Brain microvascular endothelial cell (primary cell): ENCODE results near the gene DAGLA.

Experiments
- DNase-seq: peaks from one replicate; pipeline ENCODE4 v3.0.0-alpha.2; 2020
- H3K27ac ChIP-seq: fragments of 250-450 bp; sonication (Bioruptor Pico); 2 replicates; pipeline ENCODE4 v1.5.1; 2020; ENCODE audit warnings: mild to moderate bottlenecking, moderate library complexity
- H3K27me3 ChIP-seq: fragments of 250-450 bp; sonication (Bioruptor Pico); replicated peaks from 2 replicates; pipeline ENCODE4 v1.5.1; 2020; ENCODE audit warnings: mild to moderate bottlenecking
- H3K36me3 ChIP-seq: fragments of 250-450 bp; sonication (Bioruptor Pico); replicated peaks from 2 replicates; pipeline ENCODE4 v1.5.1; 2020; ENCODE audit warnings: mild to moderate bottlenecking
- H3K4me3 ChIP-seq: 2 replicates; pipeline ENCODE4 v1.5.1; 2011; ENCODE audit warnings: low read depth, mild to moderate bottlenecking, control low read depth, low read length, moderate library complexity
- CTCF ChIP-seq: IDR thresholded peaks from 2 replicates; pipeline ENCODE4 v1.5.1; 2011; ENCODE audit warnings: low read depth, mild to moderate bottlenecking, moderate library complexity, low read length, control low read depth, inconsistent platforms; ENCODE audit errors: missing control alignments
- in situ Hi-C: cut with HindIII; loops from 2 replicates; pipeline ENCODE4 v1.10.0; 2017; ENCODE audit warnings: low sequenced_read_pairs, low pct_ligation_motif_present

The DAGLA gene

GRCh38 chr11:61706452-61707400 is 26.5 kb downstream of the DAGLA start:
- DNase-seq, result no peak
- no peaks in the 10 kb centered on the region for H3K27me3 ChIP-seq
- H3K36me3 ChIP-seq, result no peaks in the 10 kb centered on the region
- no peak overlapping the region for H3K27ac ChIP-seq
- no peak overlapping the region for H3K4me3 ChIP-seq
- TF ChIP-seq CTCF, result no peak
- in situ Hi-C loops, result no loop called here

GRCh38 chr11:61707574-61707973 is 27.4 kb downstream of the DAGLA start:
- H3K27ac ChIP-seq, result no peak overlapping the region
- no peaks in the 10 kb centered on the region for H3K27me3 ChIP-seq
- DNase-seq, result no peak
- in situ Hi-C loops, result no loop called here
- no peak for TF ChIP-seq CTCF
- no peak overlapping the region for H3K4me3 ChIP-seq
- H3K36me3 ChIP-seq, result no peaks in the 10 kb centered on the region

GRCh38 chr11:61709110-61709509 is 28.9 kb downstream of the DAGLA start:
- DNase-seq, result no peak
- H3K27me3 ChIP-seq, result no peaks in the 10 kb centered on the region
- no peak overlapping the region for H3K4me3 ChIP-seq
- in situ Hi-C loops, result no loop called here
- H3K36me3 ChIP-seq, result no peaks in the 10 kb centered on the region
- H3K27ac ChIP-seq, result no peak overlapping the region
- no peak for TF ChIP-seq CTCF

- no peaks in the 10 kb centered on the region for H3K27me3 ChIP-seq
- in situ Hi-C loops, result no loop called here
Measured at GRCh38 chr11:61709572-61709971, 29.4 kb downstream of the DAGLA start.

GRCh38 chr11:61710019-61710418 is 29.8 kb downstream of the DAGLA start:
- in situ Hi-C loops, result no loop called here
- no peaks in the 10 kb centered on the region for H3K36me3 ChIP-seq
- no peak overlapping the region for H3K27ac ChIP-seq
- DNase-seq, result no peak
- no peaks in the 10 kb centered on the region for H3K27me3 ChIP-seq
- no peak for TF ChIP-seq CTCF
- no peak overlapping the region for H3K4me3 ChIP-seq

More at GRCh38 chr11:61709572-61709971, 29.4 kb downstream of the DAGLA start:
- Histone ChIP-seq H3K36me3 (no peaks in the 10 kb centered on the region), H3K4me3 (no peak overlapping the region), H3K27ac (no peak overlapping the region)
- TF ChIP-seq CTCF, result no peak
- DNase-seq, result no peak
